Activated CD4-positive, alpha-beta T cell treated with anti-CD3 and anti-CD28 coated beads, Interleukin-2, Interleukin-4, amounts not matched to agents 100 ng/mL and 50 ng/mL, durations not matched to agents 16 hours and 8 hours (primary cell): ENCODE results near the gene ADGRF1.
A peak's percentile ranks its signal among the peaks of the same experiment; 100 is the strongest.
"Not testable (repeated sequence)": the region's sequence is repeated elsewhere in the genome, so short reads cannot be mapped to it uniquely, and the experiment has no call there.

Experiments
- DNase-seq: peaks from one replicate; pipeline ENCODE4 v3.0.0-alpha.2; 2020; ENCODE audit warnings: low spot score

The ADGRF1 gene

GRCh38 chr6:47061309-47062300 is 19.5 kb upstream of the ADGRF1 start:
- no peak for DNase-seq

- no peak for DNase-seq
These were observed 17.2 kb upstream of the ADGRF1 start for GRCh38 chr6:47059216-47059885.

DNA sequence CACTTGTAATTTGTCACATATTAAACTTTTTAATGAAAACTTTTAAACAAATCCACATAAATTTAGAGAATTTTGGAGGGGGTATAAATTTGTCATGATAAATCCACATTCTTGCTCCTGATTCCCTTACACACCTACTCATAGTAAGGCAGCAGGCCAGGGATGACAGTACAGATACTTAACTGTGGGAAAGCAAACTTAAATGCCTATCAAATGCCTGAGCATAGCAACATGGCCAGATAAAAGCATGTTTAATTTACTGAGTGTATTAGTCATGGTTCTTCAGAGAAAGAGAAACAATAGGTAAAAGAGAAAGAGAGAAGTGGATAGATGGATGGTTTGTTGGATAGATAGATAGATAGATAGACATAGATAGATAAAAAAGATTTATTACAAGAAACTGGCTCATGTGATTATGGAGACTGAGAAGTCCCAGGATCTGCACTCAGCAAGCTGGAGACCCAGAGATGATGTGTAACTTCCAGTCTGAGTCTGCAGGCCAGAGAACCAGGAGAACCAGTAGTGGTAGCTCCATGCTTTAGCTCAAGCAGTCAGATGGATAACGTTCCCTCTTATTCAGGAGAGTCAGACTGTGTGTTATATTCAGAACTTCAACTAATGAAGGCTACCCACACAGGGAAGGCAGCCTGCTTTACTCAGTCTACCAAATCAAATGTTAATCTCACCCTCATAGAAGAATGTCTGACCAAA is 15.9 kb upstream of the ADGRF1 start:
- DNase-seq, result no peak

GRCh38 chr6:47056832-47057231 is 14.7 kb upstream of the ADGRF1 start:
- no peak for DNase-seq

DNA sequence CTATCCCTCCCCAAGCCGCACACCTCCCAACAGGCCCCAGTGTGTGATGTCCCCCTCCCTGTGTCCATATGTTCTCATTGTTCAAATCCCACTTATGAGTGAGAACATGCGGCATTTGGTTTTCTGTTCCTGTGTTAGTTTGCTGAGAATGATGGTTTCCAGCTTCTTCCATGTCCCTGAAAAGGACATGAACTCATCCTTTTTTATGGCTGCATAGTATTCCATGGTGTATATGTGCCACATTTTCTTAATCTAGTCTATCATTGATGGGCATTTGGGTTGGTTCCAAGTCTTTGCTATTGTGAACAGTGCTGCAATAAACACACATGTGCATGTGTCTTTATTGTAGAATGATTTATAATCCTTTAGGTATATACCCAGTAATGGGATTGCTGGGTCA is 12.2 kb upstream of the ADGRF1 start:
- DNase-seq, result not testable (repeated sequence)

DNA sequence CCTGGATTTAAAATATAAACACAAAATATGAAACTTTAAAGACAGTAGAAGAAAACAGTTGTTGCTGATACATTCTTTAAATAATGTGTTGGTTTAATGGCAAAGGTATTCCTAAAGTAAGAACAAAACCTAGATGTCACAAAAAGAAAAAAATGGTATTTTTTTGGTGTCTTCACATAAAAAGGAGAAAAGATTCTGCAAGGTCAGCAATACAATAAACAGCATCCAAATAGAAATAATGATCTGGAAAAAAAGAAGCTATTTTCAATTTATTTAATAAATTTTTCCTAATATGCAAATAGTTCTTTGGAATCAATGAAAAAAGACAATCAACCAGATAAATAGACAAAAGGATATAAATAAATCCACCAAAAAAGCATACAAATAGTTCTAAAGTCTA is 6.5 kb upstream of the ADGRF1 start:
- DNase-seq, result no peak

- peak; percentile 54 for DNase-seq
These were observed 5.6 kb upstream of the ADGRF1 start for GRCh38 chr6:47047479-47048407.

GRCh38 chr6:47047097-47047478 is 5.0 kb upstream of the ADGRF1 start:
- no peak for DNase-seq

GRCh38 chr6:47044397-47044796 is 2.3 kb upstream of the ADGRF1 start:
- DNase-seq, result no peak

DNA sequence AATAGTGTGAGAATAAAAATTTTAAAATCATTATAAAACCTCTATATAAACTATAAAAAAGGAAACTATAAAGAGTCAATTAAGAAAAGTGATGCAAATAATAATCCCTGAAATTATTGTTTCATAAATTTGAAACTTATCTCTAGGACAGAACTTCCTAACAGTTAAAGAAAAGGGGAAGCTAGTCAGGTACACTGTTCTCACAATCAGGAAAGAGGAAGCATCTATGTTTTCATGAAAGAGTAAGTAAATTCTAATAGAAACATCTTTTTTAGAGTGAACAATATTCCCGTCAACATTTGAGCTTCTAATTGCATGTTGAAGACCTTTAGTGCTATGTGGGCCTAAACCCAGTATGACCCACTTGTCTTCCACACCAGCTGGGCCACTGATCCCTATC is 1.2 kb upstream of the ADGRF1 start:
- no peak for DNase-seq

- no peak for DNase-seq
These were observed 391 bp downstream of the ADGRF1 start for GRCh38 chr6:47041741-47042140.

GRCh38 chr6:47034926-47035325 is 7.2 kb downstream of the ADGRF1 start:
- DNase-seq, result no peak

- no peak for DNase-seq
These were observed 7.7 kb downstream of the ADGRF1 start for GRCh38 chr6:47034421-47034820.

DNA sequence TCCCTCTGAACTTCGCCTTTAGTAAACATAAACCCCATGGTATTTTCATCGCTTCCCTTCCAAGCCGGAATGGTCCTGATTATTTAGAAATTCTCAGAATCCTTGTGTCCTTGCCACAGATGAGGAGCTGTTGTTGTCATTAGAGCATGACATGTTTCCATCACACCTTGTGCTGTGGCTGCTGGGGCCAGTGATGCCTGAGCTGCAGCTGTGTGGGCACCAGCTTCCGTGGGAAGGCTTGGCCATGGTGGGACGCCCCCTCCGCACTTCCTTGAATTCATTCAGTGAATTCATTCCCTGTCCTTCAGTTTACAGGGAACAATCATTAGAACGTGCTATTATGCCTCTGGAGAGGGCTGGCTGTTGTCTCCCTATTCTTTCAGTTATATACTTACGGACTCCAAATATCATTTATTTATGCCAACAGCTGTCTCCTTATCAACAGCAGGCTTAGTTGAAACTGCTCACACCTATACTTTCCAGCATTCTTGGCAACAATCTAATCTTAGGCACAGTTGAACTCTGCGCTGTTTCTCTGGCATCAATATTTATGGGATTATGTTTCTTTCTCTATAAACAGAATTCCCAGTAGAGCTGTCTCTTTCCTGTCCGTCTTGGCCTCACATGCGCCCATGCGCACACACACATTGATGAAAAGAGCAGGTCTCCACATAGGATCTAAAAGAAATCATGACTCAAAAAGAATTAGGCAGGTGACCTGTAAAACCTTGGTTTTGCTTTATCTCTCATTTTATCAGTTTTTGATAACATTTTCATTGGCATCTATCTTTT is 9.0 kb downstream of the ADGRF1 start:
- DNase-seq, result no peak

- DNase-seq, result no peak
These were observed 10.5 kb downstream of the ADGRF1 start for GRCh38 chr6:47031656-47032055.

DNA sequence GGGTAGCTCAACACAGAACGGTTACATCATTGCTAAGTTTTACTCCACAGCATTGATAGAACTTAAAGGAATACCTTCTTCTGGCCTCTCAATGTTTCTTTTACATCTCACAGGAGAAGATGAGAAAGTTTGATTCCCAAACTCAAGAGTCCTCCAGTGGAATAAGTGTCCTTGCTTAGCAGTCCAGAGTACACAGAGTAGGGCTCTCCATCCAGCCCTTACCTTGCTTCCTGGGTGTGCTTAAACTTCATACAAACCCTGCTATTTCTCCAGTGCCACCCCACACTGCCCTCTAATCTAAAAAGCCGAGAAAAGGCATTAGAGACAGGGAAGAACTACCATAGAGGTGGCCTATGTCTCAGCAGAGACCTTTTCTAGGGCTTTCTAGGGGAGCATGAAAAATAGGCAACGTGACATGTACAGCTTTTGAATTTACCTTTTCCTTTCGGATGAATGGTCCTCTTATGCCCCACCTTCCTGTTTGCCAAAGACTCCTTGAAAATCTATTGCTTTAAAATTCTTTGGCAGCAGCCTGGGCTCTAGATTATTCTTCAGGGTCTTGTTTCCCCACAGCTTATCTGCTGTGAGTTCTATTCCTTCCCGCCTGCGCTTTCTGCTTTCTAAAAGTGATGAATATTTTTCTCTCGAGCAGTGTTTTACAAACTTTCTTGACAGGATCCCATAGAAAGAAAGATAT is 12.1 kb downstream of the ADGRF1 start:
- DNase-seq, result no peak

- no peak for DNase-seq
These were observed 13.2 kb downstream of the ADGRF1 start for GRCh38 chr6:47028835-47029360.

- DNase-seq, result no peak
These were observed 14.8 kb downstream of the ADGRF1 start for GRCh38 chr6:47027315-47027714.

DNA sequence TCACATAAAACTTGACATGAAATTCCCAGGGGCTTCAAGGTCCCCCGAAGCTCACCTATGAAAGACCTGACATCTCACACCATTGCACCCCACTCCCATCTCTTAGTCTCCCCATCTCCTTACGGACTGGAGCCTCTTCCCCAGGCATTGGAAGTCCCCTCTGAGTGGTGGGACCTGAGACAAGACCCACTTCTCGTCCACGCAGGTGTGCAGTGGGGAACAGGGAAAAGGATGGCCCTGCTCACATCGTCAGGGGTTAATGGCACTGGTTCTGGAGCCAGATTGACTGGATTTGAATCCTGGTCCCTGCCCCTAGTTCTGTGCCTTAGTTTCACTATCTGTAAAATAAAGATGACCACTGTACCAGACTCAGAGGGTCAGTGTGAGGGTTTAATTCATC is 15.5 kb downstream of the ADGRF1 start:
- DNase-seq, result no peak

GRCh38 chr6:47023573-47023972 is 18.6 kb downstream of the ADGRF1 start:
- DNase-seq, result no peak
